NCI-H146 (cell line): ENCODE data around the gene FAM149A.

Source experiments
- DNase-seq: peaks from one replicate; lab custom pipeline; 2025; lab: John Stamatoyannopoulos, UW

The FAM149A gene

GRCh38 chr4:186158966-186159365, 54.5 kb downstream of the FAM149A start:
- DNase-seq = no peak

DNA sequence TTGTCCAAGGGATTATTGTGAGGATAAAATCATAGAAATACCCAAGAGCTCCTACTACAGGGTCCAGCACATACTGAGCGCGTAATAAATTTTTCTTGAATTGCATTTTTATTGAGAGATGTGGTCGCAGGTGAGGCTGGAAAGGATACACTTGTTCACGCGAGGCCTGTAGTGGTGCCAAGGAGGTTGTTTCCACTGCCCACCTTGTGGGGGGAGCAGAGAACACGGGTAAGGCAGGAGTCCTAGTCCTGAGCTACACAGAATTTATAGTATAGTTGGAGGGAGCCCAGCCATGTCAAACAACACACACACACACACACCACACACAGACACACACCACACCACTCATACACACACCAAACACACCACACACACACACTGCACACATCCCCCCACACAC, 55.1 kb downstream of the FAM149A start:
- no peak for DNase-seq

DNA sequence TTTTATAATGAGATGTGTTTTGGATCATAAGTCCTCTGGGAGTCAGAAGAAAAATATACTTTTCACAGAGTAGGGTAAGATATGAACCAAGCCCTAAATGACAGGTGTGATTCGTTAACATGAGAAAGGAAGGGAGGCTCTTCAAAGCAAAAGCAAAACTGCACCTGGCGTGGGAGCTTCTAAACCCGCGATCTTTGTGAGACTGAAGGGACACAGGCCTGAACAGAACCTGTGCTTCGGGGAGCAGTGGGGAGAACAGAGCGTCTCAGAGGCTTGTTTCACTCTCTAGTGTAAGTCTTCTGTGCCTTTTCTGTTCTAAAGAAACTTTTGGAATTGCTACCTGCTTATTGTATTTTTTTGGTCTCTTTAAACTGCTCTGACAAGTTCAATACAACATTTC, 56.6 kb downstream of the FAM149A start:
- DNase-seq = peak; percentile 22

DNA sequence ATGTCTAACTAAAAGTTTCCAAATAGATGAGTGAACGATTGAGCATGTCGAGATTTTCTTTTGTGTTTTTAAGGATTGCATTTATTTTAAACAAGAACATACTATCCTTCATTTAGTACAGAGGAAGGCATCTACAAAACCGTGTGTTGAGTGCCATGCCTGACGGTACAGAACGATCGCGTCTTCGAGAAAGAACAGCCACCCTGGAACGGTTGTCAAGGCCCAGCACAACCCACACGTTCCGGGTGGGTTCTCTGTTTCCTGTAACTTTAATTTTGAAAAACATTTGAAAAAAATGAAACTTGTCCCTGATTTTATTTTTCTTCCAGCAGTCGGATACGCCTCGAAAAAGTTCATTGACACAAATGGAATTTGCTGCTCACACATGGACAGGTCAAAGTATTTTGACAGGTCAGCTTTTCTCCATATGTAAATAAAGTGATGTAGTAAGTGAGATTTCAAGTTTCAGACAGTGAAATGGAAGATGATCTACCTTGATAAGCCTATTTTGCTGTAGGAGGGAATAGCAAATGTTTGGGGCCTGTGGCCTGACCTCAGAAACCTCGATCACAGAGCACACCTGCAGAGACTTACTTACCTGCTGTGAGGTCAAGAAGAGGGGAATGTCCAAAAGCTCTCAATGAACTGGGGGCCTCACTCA, 62.5 kb downstream of the FAM149A start:
- DNase-seq = no peak

DNA sequence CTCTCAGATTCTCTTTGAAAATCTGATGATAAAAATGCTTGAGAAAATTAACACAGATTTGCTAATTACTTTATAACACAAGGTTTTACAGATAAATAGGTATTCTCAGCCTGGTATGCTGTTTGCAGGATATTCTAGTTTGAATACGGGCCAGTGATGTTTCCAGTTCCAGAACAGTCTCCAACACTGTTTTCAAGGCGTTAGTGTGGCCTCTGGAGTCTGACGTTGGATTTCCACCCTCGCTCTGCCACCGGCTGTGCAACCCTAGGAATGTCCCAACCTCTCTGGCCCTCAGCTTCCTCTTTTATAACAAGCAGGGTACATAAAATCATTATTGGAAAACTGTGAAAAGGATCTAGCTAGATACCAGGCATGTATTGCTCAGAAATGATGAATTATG, 63.1 kb downstream of the FAM149A start:
- no peak for DNase-seq

DNA sequence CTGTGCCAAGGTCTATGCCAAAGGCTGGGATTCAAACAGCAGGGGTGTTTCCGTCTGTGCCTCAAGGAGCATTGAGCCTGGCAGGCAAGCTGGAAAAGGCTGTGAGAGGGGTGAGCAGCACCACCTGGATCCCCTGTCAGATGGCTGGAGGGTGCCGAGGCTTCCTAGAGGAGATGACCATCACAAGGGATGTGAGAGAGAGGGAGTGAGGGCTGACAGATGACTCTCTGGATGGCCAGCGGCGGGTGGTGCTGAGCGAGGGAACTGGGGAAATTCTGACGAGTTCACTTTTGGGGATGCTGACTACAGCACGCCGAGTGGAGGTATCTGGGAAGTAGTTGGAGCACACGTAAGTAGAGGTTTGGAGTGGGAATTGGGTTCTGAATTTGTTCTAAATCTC, 64.2 kb downstream of the FAM149A start:
- no peak for DNase-seq

DNA sequence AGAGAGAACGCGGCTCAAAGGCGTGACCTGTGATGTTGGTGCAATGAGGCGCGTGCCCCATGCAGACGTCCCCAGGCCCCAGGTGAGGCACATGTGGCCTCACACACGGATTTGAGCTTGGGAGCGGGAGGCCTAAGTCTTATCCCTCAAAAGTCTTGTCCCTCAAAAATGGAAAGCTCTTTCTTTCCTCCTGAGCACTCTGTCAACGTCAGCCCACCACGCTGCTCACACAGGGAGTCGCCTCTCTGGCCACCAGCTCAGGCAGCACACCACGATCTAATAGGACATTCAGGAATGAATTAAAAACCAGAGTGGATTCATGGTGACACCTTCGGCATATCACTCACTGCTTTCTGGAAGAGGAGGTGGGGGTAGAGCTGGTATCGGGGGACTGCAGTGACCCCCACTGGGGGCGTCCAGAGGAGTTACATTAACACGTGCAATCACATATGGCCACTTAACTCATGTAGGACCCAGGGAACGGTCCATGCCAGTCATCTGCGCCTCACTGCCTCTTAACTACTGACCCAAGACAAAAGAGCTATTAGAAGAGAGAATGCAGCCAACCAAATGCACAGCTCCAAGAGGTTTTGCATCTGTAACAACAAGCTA, 64.9 kb downstream of the FAM149A start:
- DNase-seq = no peak

DNA sequence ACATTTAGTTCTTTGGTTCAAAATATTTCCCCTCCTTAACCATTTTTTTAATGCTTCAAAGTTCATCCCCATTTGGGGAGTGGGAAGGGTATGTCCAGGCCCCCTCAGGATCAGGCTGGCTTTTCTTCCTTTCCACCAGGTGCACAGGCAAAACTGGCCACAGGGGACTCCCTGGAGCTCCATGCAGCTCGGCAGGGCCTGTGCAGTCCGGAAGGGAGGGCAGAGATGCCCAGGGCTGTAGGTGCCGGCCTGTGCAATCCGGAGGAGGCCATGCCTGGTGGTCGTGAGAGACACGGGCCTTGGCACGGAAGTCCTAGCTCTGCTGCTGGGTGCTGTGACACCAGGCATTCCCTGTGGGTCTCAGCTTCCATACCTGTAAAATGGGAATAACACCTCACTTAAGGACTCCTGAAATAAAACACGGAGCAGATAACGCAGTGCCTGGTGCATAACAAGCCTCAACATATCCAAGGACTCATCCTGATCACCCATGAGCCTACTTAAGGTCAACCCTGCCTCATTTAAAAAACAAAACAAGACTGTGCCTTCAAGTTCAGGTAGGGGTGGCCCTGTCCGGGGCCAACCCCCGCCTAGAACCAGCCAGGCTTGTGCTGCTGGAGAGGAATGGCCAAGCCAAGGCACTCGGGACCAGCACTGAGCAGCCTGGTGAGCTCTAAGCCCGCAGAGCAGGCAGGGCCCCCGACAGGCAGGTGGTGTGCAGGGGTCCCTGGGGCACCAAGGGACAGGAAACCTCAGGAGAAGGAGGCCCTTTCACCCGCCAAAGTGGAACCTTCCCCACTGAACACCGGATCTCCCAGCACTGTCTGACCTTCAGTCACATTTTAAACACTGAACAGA, 65.7 kb downstream of the FAM149A start:
- no peak for DNase-seq

GRCh38 chr4:186170966-186171365, 66.5 kb downstream of the FAM149A start:
- DNase-seq = no peak

- no peak for DNase-seq
Measured at GRCh38 chr4:186172546-186172945, 68.0 kb downstream of the FAM149A start.

- no peak for DNase-seq
Measured at GRCh38 chr4:186188107-186188506, 83.6 kb downstream of the FAM149A start.

DNA sequence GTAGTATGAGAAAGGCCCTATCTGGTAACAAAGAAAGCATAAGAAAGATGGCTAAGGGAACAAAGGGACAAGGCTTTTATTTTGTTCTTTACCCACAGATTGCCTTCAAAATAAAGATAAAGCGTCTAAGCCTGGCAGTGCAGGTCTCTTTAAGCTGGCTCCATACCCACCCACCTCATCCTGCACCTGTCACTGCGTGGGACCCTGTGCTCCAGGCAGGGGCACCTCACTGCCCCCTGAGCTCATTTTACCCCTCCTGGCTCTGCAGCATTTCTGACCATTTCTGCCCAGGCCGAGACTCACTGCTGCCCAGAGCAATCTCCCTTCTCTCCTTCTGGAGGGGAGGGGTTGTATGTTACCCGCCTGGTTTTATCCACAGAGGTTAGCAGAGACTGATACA, 85.2 kb downstream of the FAM149A start:
- peak; percentile 0 for DNase-seq

GRCh38 chr4:186190581-186191199, 86.2 kb downstream of the FAM149A start:
- peak; percentile 65 for DNase-seq

- peak; percentile 82 for DNase-seq
Measured at GRCh38 chr4:186191200-186192065, 86.9 kb downstream of the FAM149A start, which contains the start of gene CYP4V2. CYP4V2 (plus strand) TSS chr4:186191567; CDS start chr4:186191824, 257 bp downstream.

GRCh38 chr4:186192066-186192612, 87.6 kb downstream of the FAM149A start:
- DNase-seq = peak; percentile 37

DNA sequence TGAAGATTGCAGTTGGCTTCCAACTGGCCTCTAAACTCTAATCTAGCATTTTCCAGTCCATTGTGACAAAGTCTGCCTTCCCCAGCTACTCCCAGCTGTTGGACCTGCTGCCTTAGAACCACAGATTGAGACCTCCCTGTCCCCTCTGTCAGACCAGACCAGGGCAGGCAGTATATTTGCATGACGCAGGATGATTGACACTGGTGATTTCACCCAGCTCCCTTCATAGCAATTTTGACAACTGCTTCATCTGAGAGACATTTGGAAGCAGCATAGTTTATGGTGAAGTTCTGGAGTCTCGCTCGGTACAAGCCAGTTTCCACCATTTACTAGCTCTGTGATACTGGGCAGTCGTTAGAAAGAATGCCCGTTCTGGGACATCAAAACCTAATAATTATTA, 89.3 kb downstream of the FAM149A start:
- no peak for DNase-seq

- DNase-seq = no peak
Measured at GRCh38 chr4:186196063-186196462, 91.6 kb downstream of the FAM149A start.

DNA sequence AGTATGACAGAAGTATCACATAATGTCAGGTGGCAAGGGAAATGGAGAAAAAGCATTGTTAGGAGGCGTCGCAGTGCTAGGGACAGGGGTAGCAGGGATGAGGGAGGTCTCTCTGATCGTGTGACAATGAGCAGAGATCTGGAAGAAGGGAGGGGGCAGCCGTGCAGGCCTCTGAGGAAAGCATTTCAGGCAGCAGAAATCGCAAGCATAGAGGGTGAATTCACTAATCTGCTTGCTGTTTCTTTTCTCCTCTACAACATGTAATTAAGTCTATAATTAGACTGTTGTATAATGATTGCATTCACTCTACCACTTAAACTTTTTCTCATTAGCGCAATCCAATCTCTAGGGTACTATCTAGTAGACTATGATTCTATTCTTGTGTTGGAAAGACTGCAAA, 96.0 kb downstream of the FAM149A start:
- no peak for DNase-seq

DNA sequence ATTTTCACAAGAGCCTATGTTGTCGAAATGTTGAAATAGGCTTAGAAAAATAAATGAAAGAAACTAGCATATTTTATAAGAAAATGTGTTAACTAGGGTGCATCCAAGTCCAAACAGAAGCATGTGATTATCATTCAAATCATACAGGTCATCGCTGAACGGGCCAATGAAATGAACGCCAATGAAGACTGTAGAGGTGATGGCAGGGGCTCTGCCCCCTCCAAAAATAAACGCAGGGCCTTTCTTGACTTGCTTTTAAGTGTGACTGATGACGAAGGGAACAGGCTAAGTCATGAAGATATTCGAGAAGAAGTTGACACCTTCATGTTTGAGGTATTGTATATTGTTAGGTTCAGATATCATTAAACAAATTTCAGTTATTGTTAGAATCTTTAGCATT, 96.5 kb downstream of the FAM149A start:
- DNase-seq = no peak

DNA sequence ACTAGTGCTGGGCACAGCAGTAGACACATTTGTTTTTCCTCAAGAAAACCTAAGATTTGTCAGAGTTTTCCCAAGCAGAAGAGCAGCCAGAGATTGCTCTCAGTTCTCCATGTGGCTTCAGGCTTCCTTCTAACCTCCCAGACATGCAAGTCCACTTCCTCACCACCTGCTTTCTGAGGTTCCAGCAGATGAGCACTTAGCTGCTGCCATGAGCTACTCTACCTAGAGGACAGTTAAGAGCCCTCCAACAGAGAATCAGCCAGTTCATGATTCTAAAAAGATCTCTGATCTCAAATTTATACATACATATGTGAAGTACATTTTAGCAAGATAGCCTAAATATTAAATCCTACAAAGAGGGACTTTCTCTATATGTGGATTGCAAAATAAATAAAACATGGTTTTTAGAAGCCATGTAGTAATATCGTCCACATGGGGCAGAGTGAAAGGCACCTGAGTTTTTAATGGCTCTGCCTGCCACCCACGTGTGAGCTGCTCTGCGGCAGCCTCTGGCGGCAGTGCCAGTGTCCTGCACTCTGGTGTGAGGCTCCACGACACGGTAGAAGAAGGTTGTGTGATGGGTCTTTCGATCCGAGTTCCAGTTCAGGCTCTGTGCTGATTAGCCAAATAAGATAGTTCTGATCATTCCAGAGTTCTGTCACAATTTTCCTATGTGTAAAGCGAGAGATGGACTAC, 97.2 kb downstream of the FAM149A start:
- DNase-seq = peak; percentile 41
